ENCODE data around the gene USP25. TPM values are rescaled to one million over a fixed set of nuclear protein-coding genes. Genes with fewer than 3 reads are reported as not detected.

USP25 gene
- total RNA-seq, 3 donors from 2014 or later: 33.5 to 48.2 (median 43.3) TPM

DNA sequence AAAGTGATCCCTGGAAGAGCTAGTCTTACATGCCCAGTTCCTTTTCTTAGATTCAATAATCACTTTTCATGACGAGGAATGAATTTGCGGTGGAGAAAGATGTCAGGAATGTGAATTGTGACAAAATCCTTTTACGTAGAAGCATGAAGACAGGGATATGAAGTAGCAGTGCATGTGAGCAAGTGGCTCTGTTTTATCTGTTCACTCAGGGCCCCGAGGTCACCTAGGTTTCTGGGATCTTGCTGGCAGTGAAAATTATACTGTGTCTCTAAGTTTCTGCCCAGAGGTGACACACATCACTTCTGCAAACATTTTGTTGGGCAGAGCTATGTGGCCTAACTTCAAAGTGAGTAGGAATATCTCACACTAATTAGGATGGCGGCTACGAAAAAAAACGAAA, 79.3 kb downstream of the USP25 start:
- H3K9me3 ChIP-seq: no peaks in the 10 kb centered on the region
- intact Hi-C loops (cut with DNase I, micrococcal nuclease): no loop called here
- H3K4me3 ChIP-seq: no peak overlapping the region
- no peaks in the 10 kb centered on the region for H3K4me1 ChIP-seq (ENCODE audit: low read depth)
- DNase-seq (no peak), ATAC-seq (no peak)
- H3K36me3 ChIP-seq (ENCODE audit: low read depth): no peaks in the 10 kb centered on the region
- TF ChIP-seq, protein P1, sequence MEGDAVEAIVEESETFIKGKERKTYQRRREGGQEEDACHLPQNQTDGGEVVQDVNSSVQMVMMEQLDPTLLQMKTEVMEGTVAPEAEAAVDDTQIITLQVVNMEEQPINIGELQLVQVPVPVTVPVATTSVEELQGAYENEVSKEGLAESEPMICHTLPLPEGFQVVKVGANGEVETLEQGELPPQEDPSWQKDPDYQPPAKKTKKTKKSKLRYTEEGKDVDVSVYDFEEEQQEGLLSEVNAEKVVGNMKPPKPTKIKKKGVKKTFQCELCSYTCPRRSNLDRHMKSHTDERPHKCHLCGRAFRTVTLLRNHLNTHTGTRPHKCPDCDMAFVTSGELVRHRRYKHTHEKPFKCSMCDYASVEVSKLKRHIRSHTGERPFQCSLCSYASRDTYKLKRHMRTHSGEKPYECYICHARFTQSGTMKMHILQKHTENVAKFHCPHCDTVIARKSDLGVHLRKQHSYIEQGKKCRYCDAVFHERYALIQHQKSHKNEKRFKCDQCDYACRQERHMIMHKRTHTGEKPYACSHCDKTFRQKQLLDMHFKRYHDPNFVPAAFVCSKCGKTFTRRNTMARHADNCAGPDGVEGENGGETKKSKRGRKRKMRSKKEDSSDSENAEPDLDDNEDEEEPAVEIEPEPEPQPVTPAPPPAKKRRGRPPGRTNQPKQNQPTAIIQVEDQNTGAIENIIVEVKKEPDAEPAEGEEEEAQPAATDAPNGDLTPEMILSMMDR (IDR thresholded peaks at IDR 0.05): no peak

DNA sequence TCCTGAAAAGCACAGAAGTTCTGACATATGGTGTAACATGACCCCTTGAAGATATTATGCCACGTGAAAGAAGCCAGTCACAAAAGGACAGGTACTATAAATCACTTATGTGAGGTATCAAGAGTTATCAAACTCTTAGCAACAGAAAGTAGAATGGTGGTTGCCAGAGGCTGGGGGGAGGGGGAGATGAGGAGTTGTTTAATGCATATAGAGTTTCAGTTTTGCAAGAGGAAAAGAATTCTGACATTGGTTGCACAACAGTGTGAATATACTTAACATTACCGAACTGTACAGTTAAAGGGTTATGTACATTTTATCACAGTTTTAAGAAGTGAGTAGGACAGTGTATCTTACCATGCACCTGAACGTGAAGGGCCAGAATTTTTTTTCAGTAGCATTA, 80.0 kb downstream of the USP25 start:
- ATAC-seq: no peak
- intact Hi-C loops (cut with DNase I, micrococcal nuclease): no loop called here
- Histone ChIP-seq H3K9me3 (no peaks in the 10 kb centered on the region), H3K4me3 (no peak overlapping the region), H3K4me1 (ENCODE audit: low read depth) (no peaks in the 10 kb centered on the region), H3K36me3 (ENCODE audit: low read depth) (no peaks in the 10 kb centered on the region)
- TF ChIP-seq, protein P1 (IDR thresholded peaks at IDR 0.05): no peak
- no peak for DNase-seq

DNA sequence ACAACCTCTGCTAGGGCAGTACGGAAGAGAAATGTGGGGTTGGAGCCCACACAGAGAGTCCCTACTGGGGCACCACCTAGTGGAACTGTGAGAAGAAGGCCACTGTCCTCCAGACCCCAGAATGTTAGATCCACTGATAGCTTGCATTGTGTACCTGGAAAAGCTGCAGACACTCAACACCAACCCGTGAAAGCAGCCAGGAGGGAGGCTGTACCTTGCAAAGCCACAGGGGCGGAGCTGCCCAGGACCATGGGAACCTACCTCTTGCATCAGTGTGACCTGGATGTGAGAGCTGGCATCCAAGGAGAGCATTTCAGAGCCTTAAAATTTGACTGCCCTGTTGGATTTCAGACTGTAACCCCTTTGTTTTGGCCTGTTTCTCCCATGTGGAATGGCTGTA, 85.5 kb downstream of the USP25 start:
- Histone ChIP-seq H3K9me3 (no peaks in the 10 kb centered on the region), H3K4me3 (no peak overlapping the region), H3K36me3 (ENCODE audit: low read depth) (no peaks in the 10 kb centered on the region), H3K4me1 (ENCODE audit: low read depth) (no peaks in the 10 kb centered on the region)
- TF ChIP-seq, protein P1 (IDR thresholded peaks at IDR 0.05): no peak
- intact Hi-C loops (cut with DNase I, micrococcal nuclease): no loop called here
- ATAC-seq (no peak), DNase-seq (no peak)

DNA sequence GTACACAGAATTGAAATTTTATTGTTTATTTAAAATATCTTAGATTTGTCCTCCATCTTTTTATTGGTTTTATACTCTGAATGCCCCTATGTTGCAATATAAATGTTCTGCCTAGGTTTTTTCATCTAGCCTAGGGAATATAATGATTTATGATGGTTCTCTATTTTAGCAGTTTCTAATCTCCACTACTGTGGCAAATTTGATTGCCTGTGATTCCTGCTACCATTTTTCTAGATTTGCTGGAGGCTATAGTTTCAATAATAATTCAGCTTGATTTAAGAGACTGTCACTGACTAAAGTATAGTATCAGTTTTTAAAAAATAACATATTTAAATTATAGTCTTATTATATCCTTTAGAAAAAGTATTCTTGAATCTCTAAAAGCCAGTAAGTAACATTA, 90.5 kb downstream of the USP25 start:
- DNase-seq (no peak), ATAC-seq (no peak)
- no peaks in the 10 kb centered on the region for H3K4me1 ChIP-seq (ENCODE audit: low read depth)
- H3K36me3 ChIP-seq (ENCODE audit: low read depth): no peaks in the 10 kb centered on the region
- no peak overlapping the region for H3K4me3 ChIP-seq
- intact Hi-C loops (cut with DNase I, micrococcal nuclease): loop anchor here in 1 of 2 donors (10.0 kb wide), 1 partner anchor 336 kb away; no protein-coding TSS in a partner anchor
- TF ChIP-seq, protein P1 (IDR thresholded peaks at IDR 0.05): no peak
- H3K9me3 ChIP-seq: no peaks in the 10 kb centered on the region

DNA sequence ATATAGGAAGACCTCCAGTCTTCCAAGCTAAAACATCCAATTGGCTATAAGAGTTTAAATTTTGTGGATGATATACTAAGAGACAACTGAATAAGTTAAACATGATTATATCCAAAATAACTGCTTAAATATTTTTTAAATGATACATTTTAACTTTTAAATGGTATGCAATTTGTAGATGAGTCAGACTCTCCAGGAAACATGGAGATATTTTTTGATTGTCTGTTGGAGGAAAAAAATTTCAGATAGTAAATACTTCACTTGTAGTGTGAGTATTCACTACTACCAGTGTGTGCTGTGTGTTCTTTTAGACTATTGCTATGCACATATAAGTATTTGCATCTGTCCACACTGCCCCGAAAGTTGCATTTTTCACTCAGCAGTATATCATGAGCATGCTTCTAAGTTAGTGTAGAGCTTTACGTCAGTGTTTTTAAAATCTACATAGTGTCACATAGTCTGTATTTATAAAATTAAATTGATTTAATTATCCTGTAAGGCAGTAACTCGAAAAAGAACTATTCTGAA, 91.1 kb downstream of the USP25 start:
- TF ChIP-seq, protein P1 (IDR thresholded peaks at IDR 0.05): no peak
- intact Hi-C loops (cut with DNase I, micrococcal nuclease): loop anchor here in 1 of 2 donors (10.0 kb wide), 1 partner anchor 336 kb away; no protein-coding TSS in a partner anchor
- no peak overlapping the region for H3K4me3 ChIP-seq
- H3K36me3 ChIP-seq (ENCODE audit: low read depth): no peaks in the 10 kb centered on the region
- no peaks in the 10 kb centered on the region for H3K9me3 ChIP-seq
- ATAC-seq: no peak
- no peak for DNase-seq
- H3K4me1 ChIP-seq (ENCODE audit: low read depth): no peaks in the 10 kb centered on the region
